Measurements from ENCODE around the gene TRMT112. TPM values are rescaled to one million over a fixed set of nuclear protein-coding genes. Genes with fewer than 3 reads are reported as not detected.
A peak's percentile ranks its signal among the peaks of the same experiment; 100 is the strongest.

Gene TRMT112
- total and polyA plus RNA-seq, 10 of the 15 experiments (the other 5 are each of a cell fraction or from before 2014, with no cell fraction given): 212 to 455 (median 308) TPM

DNA sequence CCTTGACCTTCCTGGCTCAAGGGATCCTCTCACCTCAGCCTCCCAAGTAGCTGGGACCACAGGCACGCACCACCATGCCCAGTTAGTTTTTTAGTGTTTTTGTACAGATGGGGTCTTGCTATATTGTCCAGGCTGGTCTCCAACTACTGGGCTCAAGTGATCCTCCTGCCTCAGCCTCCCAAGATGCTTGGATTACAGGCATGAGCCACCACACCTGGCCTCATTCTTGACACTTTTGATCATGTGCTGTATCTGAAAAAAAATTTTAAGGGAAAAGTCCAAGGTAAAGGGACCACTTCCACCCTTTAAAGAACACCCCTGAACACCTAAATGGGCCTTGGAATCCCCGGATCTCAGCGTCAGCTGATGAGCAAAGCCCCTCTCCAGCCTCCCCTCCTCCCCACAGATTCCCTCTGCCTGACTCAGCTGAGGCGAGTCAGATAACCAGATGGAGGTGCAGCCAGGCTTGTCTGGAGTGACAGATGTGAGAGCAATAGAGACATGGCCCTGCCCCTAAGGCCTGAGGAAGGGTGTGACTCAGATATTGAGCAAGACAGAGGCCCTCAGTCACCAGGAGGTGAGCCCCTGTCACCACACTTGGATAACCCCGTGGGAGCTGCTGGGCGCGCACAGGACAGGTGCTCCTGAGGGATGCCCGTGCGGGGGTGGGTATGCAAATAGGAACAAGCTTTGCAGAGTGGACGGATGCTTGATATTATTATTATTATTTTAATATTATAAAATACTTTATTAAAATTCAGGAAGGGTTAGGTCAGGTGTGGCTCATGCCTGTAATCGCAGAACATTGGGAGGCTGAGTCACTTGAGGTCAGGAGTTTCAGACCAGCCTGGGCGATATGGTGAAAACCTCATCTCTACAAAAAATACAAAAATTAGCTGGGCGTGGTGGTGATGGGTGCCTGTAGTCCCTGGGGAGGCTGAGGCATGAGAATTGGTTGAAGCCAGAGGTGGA lies 17.7 kb upstream of the TRMT112 start (continued):
- TF ChIP-seq, protein P1, sequence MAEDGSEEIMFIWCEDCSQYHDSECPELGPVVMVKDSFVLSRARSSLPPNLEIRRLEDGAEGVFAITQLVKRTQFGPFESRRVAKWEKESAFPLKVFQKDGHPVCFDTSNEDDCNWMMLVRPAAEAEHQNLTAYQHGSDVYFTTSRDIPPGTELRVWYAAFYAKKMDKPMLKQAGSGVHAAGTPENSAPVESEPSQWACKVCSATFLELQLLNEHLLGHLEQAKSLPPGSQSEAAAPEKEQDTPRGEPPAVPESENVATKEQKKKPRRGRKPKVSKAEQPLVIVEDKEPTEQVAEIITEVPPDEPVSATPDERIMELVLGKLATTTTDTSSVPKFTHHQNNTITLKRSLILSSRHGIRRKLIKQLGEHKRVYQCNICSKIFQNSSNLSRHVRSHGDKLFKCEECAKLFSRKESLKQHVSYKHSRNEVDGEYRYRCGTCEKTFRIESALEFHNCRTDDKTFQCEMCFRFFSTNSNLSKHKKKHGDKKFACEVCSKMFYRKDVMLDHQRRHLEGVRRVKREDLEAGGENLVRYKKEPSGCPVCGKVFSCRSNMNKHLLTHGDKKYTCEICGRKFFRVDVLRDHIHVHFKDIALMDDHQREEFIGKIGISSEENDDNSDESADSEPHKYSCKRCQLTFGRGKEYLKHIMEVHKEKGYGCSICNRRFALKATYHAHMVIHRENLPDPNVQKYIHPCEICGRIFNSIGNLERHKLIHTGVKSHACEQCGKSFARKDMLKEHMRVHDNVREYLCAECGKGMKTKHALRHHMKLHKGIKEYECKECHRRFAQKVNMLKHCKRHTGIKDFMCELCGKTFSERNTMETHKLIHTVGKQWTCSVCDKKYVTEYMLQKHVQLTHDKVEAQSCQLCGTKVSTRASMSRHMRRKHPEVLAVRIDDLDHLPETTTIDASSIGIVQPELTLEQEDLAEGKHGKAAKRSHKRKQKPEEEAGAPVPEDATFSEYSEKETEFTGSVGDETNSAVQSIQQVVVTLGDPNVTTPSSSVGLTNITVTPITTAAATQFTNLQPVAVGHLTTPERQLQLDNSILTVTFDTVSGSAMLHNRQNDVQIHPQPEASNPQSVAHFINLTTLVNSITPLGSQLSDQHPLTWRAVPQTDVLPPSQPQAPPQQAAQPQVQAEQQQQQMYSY (CRISPR knock-in tag; IDR thresholded peaks at IDR 0.05): no peak
- TF ChIP-seq FOS (IDR thresholded peaks at IDR 0.05; ENCODE audit: borderline replicate concordance, extremely low read depth, insufficient read length) (no peak), ZNF207 (IDR thresholded peaks at IDR 0.05; ENCODE audit: borderline replicate concordance) (no peak), SREBF1 (IDR thresholded peaks at IDR 0.05; ENCODE audit: low read length) (no peak), RAD21 (IDR thresholded peaks at IDR 0.05; ENCODE audit: insufficient read depth, low read depth, low read length) (no peak), STAT3 (IDR thresholded peaks at IDR 0.05; ENCODE audit: low read depth, low read length) (no peak), SMARCA5 (IDR thresholded peaks at IDR 0.05) (peak; percentile 81), POLR2AphosphoS2 (IDR thresholded peaks at IDR 0.05; ENCODE audit: low read depth, low read length) (no peak), HDAC2 (IDR thresholded peaks at IDR 0.05) (no peak), YY1 (IDR thresholded peaks at IDR 0.05; ENCODE audit: low read depth, low read length) (no peak; the same call in 1 of the 2 replicates), FOXK2 (IDR thresholded peaks at IDR 0.05) (no peak)
- TF ChIP-seq, protein P2, sequence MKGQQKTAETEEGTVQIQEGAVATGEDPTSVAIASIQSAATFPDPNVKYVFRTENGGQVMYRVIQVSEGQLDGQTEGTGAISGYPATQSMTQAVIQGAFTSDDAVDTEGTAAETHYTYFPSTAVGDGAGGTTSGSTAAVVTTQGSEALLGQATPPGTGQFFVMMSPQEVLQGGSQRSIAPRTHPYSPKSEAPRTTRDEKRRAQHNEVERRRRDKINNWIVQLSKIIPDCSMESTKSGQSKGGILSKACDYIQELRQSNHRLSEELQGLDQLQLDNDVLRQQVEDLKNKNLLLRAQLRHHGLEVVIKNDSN (IDR thresholded peaks at IDR 0.05; ENCODE audit: borderline replicate concordance, extremely low read length, insufficient read depth, low read depth, low read length): no peak
- TF ChIP-seq, protein P3, sequence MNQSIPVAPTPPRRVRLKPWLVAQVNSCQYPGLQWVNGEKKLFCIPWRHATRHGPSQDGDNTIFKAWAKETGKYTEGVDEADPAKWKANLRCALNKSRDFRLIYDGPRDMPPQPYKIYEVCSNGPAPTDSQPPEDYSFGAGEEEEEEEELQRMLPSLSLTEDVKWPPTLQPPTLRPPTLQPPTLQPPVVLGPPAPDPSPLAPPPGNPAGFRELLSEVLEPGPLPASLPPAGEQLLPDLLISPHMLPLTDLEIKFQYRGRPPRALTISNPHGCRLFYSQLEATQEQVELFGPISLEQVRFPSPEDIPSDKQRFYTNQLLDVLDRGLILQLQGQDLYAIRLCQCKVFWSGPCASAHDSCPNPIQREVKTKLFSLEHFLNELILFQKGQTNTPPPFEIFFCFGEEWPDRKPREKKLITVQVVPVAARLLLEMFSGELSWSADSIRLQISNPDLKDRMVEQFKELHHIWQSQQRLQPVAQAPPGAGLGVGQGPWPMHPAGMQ (IDR thresholded peaks at IDR 0.05; ENCODE audit: borderline replicate concordance): no peak

Measured in GM12878 (cell line).